NT2/D1 (cell line): ENCODE measurements around the gene TULP3.
"Not testable (repeated sequence)": the region's sequence is repeated elsewhere in the genome, so short reads cannot be mapped to it uniquely, and the experiment has no call there.

Source experiments
- DNase-seq: peaks from one replicate; pipeline ENCODE4 v3.0.0-alpha.2; 2011; ENCODE audit warnings: low read depth, low spot score
- H3K27me3 ChIP-seq: 2 replicates; pipeline ENCODE4 v1.6.0; 2011; ENCODE audit warnings: mild to moderate bottlenecking; ENCODE audit not compliant: insufficient read length, insufficient read depth
- H3K36me3 ChIP-seq: 2 replicates; pipeline ENCODE4 v1.6.1; 2011; ENCODE audit warnings: mild to moderate bottlenecking, low read length, mixed read lengths; ENCODE audit not compliant: insufficient read depth, insufficient read length
- H3K4me1 ChIP-seq: 2 replicates; pipeline ENCODE4 v1.5.1; 2011; ENCODE audit not compliant: insufficient read depth, insufficient read length
- H3K4me3 ChIP-seq: 2 replicates; pipeline ENCODE4 v1.5.1; 2011; ENCODE audit warnings: low read depth; ENCODE audit not compliant: insufficient read length
- H3K9ac ChIP-seq: 2 replicates; pipeline ENCODE4 v1.6.0; 2011; ENCODE audit warnings: low read depth; ENCODE audit not compliant: insufficient read length
- H3K9me3 ChIP-seq: 2 replicates; pipeline ENCODE4 v1.5.1; 2011; ENCODE audit warnings: mild to moderate bottlenecking, low read length; ENCODE audit not compliant: insufficient read depth
- SUZ12 ChIP-seq: IDR thresholded peaks from 2 replicates; pipeline ENCODE4 v1.6.1; 2011; ENCODE audit not compliant: insufficient read length, insufficient read depth; ENCODE audit errors: extremely low read depth
- YY1 ChIP-seq: IDR thresholded peaks from 2 replicates; pipeline ENCODE4 v1.6.1; 2011; ENCODE audit not compliant: insufficient read length, insufficient read depth
- ZNF274 ChIP-seq: IDR thresholded peaks from 2 replicates; pipeline ENCODE4 v1.6.1; 2011; ENCODE audit warnings: mild to moderate bottlenecking, low read depth, low read length

The TULP3 gene

GRCh38 chr12:2860170-2860569, 30.5 kb upstream of the TULP3 start:
- Histone ChIP-seq H3K9me3 (no peaks in the 10 kb centered on the region), H3K36me3 (peaks cover 79% of the 10 kb centered on the region), H3K4me3 (no peak overlapping the region), H3K27me3 (no peaks in the 10 kb centered on the region), H3K4me1 (peaks cover 20% of the 10 kb centered on the region), H3K9ac (no peak overlapping the region)
- TF ChIP-seq SUZ12: no peak
- TF ChIP-seq YY1: no peak
- TF ChIP-seq ZNF274: no peak
- DNase-seq: no peak

GRCh38 chr12:2862876-2863275, 27.8 kb upstream of the TULP3 start:
- DNase-seq: no peak
- peaks cover 12% of the 10 kb centered on the region for H3K4me1 ChIP-seq
- no peaks in the 10 kb centered on the region for H3K27me3 ChIP-seq
- no peak overlapping the region for H3K9ac ChIP-seq
- no peak overlapping the region for H3K4me3 ChIP-seq
- H3K36me3 ChIP-seq: peaks cover 92% of the 10 kb centered on the region
- H3K9me3 ChIP-seq: no peaks in the 10 kb centered on the region
- TF ChIP-seq YY1: no peak
- no peak for TF ChIP-seq ZNF274
- no peak for TF ChIP-seq SUZ12

- H3K36me3 ChIP-seq: peaks cover 92% of the 10 kb centered on the region
- not testable (repeated sequence) for DNase-seq, H3K4me3 ChIP-seq, H3K9me3 ChIP-seq, H3K9ac ChIP-seq, H3K4me1 ChIP-seq, H3K27me3 ChIP-seq
Observed at GRCh38 chr12:2863402-2863801, 27.3 kb upstream of the TULP3 start.

GRCh38 chr12:2864198-2864597, 26.5 kb upstream of the TULP3 start:
- H3K36me3 ChIP-seq: peaks cover 92% of the 10 kb centered on the region
- H3K9me3 ChIP-seq: no peaks in the 10 kb centered on the region
- TF ChIP-seq YY1: no peak
- TF ChIP-seq ZNF274: no peak
- TF ChIP-seq SUZ12: no peak
- peaks cover 1% of the 10 kb centered on the region for H3K4me1 ChIP-seq
- DNase-seq: no peak
- H3K9ac ChIP-seq: no peak overlapping the region
- no peak overlapping the region for H3K4me3 ChIP-seq
- no peaks in the 10 kb centered on the region for H3K27me3 ChIP-seq

- H3K4me3 ChIP-seq, H3K9ac ChIP-seq, DNase-seq, H3K27me3 ChIP-seq, H3K4me1 ChIP-seq, H3K9me3 ChIP-seq: not testable (repeated sequence)
- H3K36me3 ChIP-seq: peaks cover 89% of the 10 kb centered on the region
Observed at GRCh38 chr12:2868986-2869632, 21.6 kb upstream of the TULP3 start.

- no peaks in the 10 kb centered on the region for H3K27me3 ChIP-seq
- peaks cover 59% of the 10 kb centered on the region for H3K36me3 ChIP-seq
- peak overlapping the region; percentile 100 for H3K9ac ChIP-seq
- no peaks in the 10 kb centered on the region for H3K9me3 ChIP-seq
- peak overlapping the region; percentile 99 for H3K4me3 ChIP-seq
- no peak for DNase-seq
- TF ChIP-seq YY1: no peak
- no peak for TF ChIP-seq ZNF274
- no peak for TF ChIP-seq SUZ12
- peaks cover 6% of the 10 kb centered on the region for H3K4me1 ChIP-seq
Observed at GRCh38 chr12:2876431-2877046, 14.2 kb upstream of the TULP3 start.

GRCh38 chr12:2877047-2877952, 13.4 kb upstream of the TULP3 start, which contains the start of the genes FOXM1 and RHNO1:
FOXM1 (minus strand) TSS chr12:2877174; CDS start chr12:2874478, 2,696 bp downstream.
RHNO1 (plus strand) TSS chr12:2877223; CDS start chr12:2885367, 8,144 bp downstream.
- TF ChIP-seq YY1 (peak; percentile 51), SUZ12 (no peak)
- H3K4me3 ChIP-seq: peak within 1 kb of the TSS; percentile 99
- H3K9me3 ChIP-seq: no peaks in the 10 kb centered on the region
- H3K9ac ChIP-seq: peak within 1 kb of the TSS; percentile 100
- H3K27me3 ChIP-seq: no peaks in the 10 kb centered on the region
- DNase-seq: peak; percentile 99
- peaks cover 54% of the 10 kb centered on the region for H3K36me3 ChIP-seq
- H3K4me1 ChIP-seq: peaks cover 6% of the 10 kb centered on the region
